D721Med (cell line): ENCODE data around the gene EFR3B.

Source experiments
- DNase-seq: peaks from one replicate; pipeline ENCODE4 v3.0.0; 2011; ENCODE audit warnings: low spot score; ENCODE audit not compliant: insufficient read length
- FAIRE-seq: peaks from 2 replicates; lab custom pipeline; 2011; peaks lifted over from hg19 to GRCh38; lab: Jason Lieb, UNC
- CTCF ChIP-seq: IDR thresholded peaks from 2 replicates; pipeline ENCODE4 v1.5.1; 2012; ENCODE audit warnings: mild to moderate bottlenecking, control low read depth; ENCODE audit not compliant: insufficient read depth; ENCODE audit errors: missing control alignments

Gene EFR3B

GRCh38 chr2:25025229-25026007 is 16.5 kb upstream of the EFR3B start:
- FAIRE-seq (no peak), DNase-seq (no peak)
- TF ChIP-seq CTCF = no peak

- TF ChIP-seq CTCF = no peak
These were observed 15.8 kb upstream of the EFR3B start for GRCh38 chr2:25026008-25026530.

GRCh38 chr2:25029183-25029554 is 12.7 kb upstream of the EFR3B start:
- no peak for FAIRE-seq
- DNase-seq = no peak

More at GRCh38 chr2:25026008-25026530, 15.8 kb upstream of the EFR3B start:
- FAIRE-seq (no peak), DNase-seq (no peak)

GRCh38 chr2:25030702-25031101 is 11.2 kb upstream of the EFR3B start:
- DNase-seq (no peak), FAIRE-seq (no peak)
- no peak for TF ChIP-seq CTCF

More at GRCh38 chr2:25029183-25029554, 12.7 kb upstream of the EFR3B start:
- no peak for TF ChIP-seq CTCF

GRCh38 chr2:25032094-25032493 is 9.8 kb upstream of the EFR3B start:
- FAIRE-seq (no peak), DNase-seq (no peak)
- no peak for TF ChIP-seq CTCF

GRCh38 chr2:25032901-25033300 is 9.0 kb upstream of the EFR3B start:
- no peak for FAIRE-seq

More at GRCh38 chr2:25032901-25033300, 9.0 kb upstream of the EFR3B start:
- no peak for TF ChIP-seq CTCF
- no peak for DNase-seq
